IPS-18a (cell line): ENCODE results near the gene DDX4.
"Not testable (repeated sequence)": the region's sequence is repeated elsewhere in the genome, so short reads cannot be mapped to it uniquely, and the experiment has no call there.

Experiments
- H3K27ac ChIP-seq: one replicate; pipeline ENCODE4 v1.5.1; 2013; ENCODE audit warnings: low read length
- H3K27me3 ChIP-seq: one replicate; pipeline ENCODE4 v1.6.1; 2013; ENCODE audit warnings: mild to moderate bottlenecking, low read length; ENCODE audit not compliant: control insufficient read depth, insufficient read depth
- H3K36me3 ChIP-seq: one replicate; pipeline ENCODE4 v1.6.1; 2013; ENCODE audit warnings: low read depth, low read length; ENCODE audit not compliant: control insufficient read depth
- H3K4me1 ChIP-seq: one replicate; pipeline ENCODE4 v1.6.1; 2013; ENCODE audit warnings: low read depth, low read length; ENCODE audit not compliant: control insufficient read depth
- H3K4me3 ChIP-seq: one replicate; pipeline ENCODE4 v1.5.1; 2013; ENCODE audit warnings: low read length
- H3K9ac ChIP-seq: one replicate; pipeline ENCODE4 v1.6.1; 2013; ENCODE audit warnings: mild to moderate bottlenecking, low read length, moderate library complexity
- H3K9me3 ChIP-seq: one replicate; pipeline ENCODE4 v1.6.1; 2013; ENCODE audit warnings: low read depth, low read length; ENCODE audit not compliant: control insufficient read depth

DDX4 gene

DNA sequence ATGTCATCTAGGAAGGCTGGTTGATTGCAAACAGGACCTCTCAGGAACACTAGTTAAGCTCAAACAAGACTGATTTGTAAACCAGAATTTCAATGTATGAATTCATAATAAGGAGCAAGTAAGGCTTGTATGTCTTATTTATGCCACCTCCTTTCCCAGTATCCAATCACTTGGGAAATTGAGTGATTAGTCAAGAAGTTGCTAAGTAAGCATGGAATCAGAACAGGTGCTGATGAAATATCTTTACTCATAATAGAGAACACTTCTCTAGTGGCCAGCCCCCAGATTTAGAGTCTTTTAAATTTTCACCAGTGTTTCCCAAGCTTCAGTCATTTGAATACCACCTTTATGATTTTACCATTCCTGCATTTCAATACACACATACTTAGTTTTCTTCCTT lies 5.3 kb upstream of the DDX4 start:
- Histone ChIP-seq H3K36me3 (no peaks in the 10 kb centered on the region), H3K27me3 (no peaks in the 10 kb centered on the region), H3K27ac (no peak overlapping the region), H3K4me1 (no peaks in the 10 kb centered on the region), H3K9me3 (no peaks in the 10 kb centered on the region), H3K9ac (no peak overlapping the region), H3K4me3 (no peak overlapping the region)

DNA sequence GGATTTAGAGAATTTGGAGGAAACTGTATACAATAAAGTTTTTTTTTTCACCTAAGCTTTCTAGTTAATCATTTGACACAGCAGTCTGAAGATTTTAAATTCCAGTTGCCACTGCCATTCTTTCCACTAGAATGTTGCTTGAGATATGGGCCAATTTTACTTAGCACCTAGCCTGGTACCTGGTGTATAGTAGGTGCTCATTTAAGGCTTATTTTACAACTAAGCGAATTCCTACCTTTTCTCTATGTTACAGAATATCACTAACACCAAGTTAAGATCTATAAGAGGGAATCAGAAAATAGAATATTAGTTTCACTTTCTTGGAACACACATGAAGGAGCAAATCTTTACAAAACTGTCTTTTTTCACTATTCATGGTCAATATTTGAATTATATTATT lies 3.2 kb upstream of the DDX4 start:
- Histone ChIP-seq H3K27me3 (no peaks in the 10 kb centered on the region), H3K9me3 (no peaks in the 10 kb centered on the region), H3K9ac (no peak overlapping the region), H3K4me1 (no peaks in the 10 kb centered on the region), H3K36me3 (no peaks in the 10 kb centered on the region), H3K4me3 (no peak overlapping the region), H3K27ac (no peak overlapping the region)

DNA sequence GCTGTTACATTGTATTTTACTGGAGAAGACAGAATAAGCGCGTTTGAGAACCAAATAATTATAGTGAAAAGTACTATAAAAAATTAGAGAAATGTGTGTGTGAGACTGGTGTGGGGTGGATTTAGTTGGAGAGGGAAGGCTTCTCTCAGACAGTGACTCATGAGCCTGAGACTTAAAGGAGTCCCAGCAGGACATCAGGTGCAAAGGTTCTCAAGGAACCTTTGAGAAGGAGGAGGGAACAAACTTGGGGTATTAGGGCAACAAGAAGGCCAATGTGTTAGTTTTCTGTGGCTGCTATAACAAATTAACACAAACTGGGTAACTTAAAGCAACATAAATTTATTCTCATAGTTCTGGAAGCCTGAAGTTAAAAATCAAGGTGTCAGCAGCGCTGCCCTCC lies 4.9 kb downstream of the DDX4 start:
- Histone ChIP-seq H3K4me3 (no peak overlapping the region), H3K9me3 (no peaks in the 10 kb centered on the region), H3K27me3 (no peaks in the 10 kb centered on the region), H3K27ac (no peak overlapping the region), H3K36me3 (no peaks in the 10 kb centered on the region), H3K4me1 (no peaks in the 10 kb centered on the region), H3K9ac (no peak overlapping the region)

DNA sequence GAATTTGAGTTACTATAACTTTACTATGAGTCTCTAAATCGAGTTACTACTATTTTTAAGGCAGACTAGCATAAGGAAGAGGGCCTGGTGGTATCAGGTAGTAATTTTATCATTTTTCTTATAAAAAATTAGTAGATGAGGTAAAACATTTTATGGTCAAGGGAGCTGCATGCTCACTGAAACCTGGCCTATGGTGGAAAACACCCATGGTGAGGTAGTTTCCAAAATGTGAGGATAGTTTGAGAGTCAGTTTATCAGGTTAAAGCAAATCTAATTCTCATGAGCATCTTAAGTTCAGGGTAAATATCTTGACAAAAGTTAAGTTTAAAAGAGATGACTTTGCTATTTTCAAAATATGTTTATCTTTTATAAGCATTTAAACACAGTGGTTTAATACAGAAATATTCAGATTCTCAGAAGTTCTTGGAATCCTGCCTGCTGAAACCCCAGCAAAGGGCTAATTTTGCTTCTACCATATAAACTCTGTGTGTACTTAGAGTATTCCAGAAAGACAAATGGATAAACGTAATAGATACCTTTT lies 10.0 kb downstream of the DDX4 start:
- no peaks in the 10 kb centered on the region for H3K27me3 ChIP-seq
- no peak overlapping the region for H3K27ac ChIP-seq
- no peak overlapping the region for H3K4me3 ChIP-seq
- H3K9me3 ChIP-seq: no peaks in the 10 kb centered on the region
- H3K9ac ChIP-seq: no peak overlapping the region
- no peaks in the 10 kb centered on the region for H3K36me3 ChIP-seq
- H3K4me1 ChIP-seq: no peaks in the 10 kb centered on the region

DNA sequence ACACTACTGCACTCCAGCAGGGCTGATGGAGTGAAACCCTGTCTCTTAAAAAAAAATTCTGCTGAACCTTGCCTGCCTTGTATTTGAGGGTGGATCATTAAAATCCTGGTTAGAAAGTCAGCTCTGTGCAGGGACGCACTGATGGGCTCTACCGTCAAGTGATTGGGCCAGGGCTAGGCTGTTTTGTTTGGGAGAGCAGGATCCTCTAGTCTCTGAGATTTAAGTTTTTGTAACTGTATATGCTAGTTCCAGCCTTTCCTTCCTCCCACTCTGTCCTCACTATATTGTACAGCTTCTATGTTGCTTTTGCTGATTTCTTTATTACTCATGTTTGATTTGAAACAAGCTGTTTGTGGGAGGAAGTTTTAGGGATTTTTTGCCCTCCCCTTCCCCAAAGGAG lies 11.5 kb downstream of the DDX4 start:
- Histone ChIP-seq H3K4me1 (no peaks in the 10 kb centered on the region), H3K36me3 (no peaks in the 10 kb centered on the region), H3K9ac (no peak overlapping the region), H3K27ac (no peak overlapping the region), H3K27me3 (no peaks in the 10 kb centered on the region), H3K9me3 (no peaks in the 10 kb centered on the region), H3K4me3 (no peak overlapping the region)

DNA sequence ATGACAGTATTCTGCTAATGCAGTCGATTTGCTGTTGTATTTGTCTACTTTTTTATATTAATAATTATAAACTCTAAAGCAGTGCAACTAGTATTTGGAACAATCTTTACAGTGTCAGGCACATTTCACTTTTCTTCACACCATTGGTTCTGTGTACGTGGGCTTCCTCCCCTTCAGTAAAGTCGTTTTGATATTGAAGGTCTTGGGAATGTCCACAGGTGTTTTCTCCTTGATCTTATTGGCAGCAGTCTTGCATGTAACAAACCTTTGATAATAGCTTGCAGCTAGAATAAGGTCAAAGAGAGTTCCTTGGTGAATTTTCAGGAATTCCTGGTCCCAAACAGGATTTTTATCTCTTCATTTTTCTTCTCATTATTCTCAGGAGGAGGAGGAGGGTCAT lies 12.2 kb downstream of the DDX4 start:
- Histone ChIP-seq H3K4me3 (no peak overlapping the region), H3K9ac (no peak overlapping the region)

DNA sequence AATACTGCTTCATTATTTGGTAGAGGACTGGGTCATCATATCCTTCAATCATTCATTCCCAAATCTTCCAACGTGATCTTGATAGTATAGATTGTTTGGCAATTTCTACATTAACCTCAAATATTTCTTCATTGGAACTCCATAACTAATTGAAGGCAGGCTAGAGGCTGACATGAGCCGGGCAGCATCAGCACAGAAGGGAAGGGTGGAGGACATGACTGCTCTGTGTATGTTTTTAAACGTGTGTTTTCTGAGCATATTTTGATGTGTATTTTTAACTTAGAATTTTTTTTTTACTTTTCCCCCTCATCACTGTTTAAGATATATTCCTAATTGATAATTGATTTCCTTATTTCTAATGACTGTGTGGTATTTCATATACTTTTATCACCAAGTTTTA lies 12.6 kb downstream of the DDX4 start:
- Histone ChIP-seq H3K27me3 (no peaks in the 10 kb centered on the region), H3K27ac (no peak overlapping the region), H3K9ac (no peak overlapping the region), H3K36me3 (no peaks in the 10 kb centered on the region), H3K4me1 (no peaks in the 10 kb centered on the region), H3K4me3 (no peak overlapping the region), H3K9me3 (no peaks in the 10 kb centered on the region)

More for the DNA sequence above, 12.2 kb downstream of the DDX4 start:
- H3K4me1 ChIP-seq: no peaks in the 10 kb centered on the region
- H3K27me3 ChIP-seq: no peaks in the 10 kb centered on the region
- no peaks in the 10 kb centered on the region for H3K9me3 ChIP-seq
- H3K36me3 ChIP-seq: no peaks in the 10 kb centered on the region
- H3K27ac ChIP-seq: no peak overlapping the region

DNA sequence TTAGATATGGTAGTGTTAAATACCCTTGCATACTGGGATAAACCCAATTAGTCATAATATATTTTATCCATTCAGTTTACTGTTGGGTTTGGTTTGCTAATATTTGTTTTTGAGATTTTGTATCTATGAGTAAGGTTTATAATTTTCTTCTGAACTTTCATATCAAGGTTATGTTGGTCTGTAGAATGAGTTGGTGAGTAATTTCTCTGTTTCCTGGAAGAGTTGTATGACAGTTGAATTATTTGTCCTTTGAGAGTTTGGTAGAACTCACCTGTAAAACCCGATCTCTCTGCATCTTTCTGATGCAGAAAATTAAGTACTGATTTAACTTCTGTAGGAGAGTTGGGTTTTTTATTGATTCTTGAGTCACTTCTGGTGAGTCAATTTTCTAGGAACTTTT lies 20.4 kb downstream of the DDX4 start:
- Histone ChIP-seq H3K9me3 (no peaks in the 10 kb centered on the region), H3K4me3 (no peak overlapping the region), H3K27me3 (no peaks in the 10 kb centered on the region), H3K4me1 (no peaks in the 10 kb centered on the region), H3K36me3 (no peaks in the 10 kb centered on the region), H3K27ac (no peak overlapping the region), H3K9ac (no peak overlapping the region)

DNA sequence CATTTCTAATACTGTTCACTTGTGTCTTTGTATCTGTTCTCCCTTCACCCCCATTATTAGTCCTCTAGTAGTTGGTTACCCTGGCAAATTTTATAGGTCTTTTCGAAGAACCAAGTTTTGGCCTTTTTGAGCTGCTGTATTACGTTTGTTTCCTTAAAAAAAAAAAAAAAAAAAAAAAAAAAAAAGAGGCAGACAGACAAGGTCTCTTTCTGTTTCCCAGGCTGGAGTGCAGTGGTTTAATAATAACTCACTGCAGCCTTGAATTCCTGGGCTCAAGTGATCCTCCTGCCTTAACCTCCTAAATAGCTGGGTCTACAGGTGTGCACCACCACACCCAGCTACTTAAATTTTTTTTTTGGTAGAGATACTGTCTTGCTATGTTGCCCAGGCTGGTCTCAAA lies 20.9 kb downstream of the DDX4 start:
- H3K9ac ChIP-seq: no peak overlapping the region
- H3K27me3 ChIP-seq: no peaks in the 10 kb centered on the region

DNA sequence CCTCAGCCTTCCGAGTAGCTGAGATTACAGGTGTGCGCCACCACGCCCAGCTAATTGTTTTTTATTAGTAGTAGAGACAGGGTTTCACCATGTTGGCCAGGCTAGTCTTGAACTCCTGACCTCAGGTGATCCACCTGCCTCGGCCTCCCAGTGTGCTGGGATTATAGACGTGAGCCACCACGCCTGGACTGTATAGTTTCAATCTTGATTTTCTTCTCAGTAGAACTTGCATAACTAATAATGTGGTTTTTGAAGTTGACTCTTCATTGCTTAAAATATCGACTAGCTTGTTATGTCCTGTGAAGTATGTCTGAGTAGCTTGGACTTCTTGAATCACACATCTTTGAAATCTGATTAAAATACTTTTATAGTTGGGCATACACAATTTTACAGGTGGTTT lies 23.9 kb downstream of the DDX4 start:
- not testable (repeated sequence) for H3K9ac ChIP-seq, H3K27me3 ChIP-seq, H3K27ac ChIP-seq, H3K4me1 ChIP-seq, H3K36me3 ChIP-seq, H3K9me3 ChIP-seq, H3K4me3 ChIP-seq

More for the DNA sequence above, 20.9 kb downstream of the DDX4 start:
- Histone ChIP-seq H3K4me3 (no peak overlapping the region), H3K4me1 (no peaks in the 10 kb centered on the region), H3K27ac (no peak overlapping the region), H3K36me3 (no peaks in the 10 kb centered on the region), H3K9me3 (no peaks in the 10 kb centered on the region)

DNA sequence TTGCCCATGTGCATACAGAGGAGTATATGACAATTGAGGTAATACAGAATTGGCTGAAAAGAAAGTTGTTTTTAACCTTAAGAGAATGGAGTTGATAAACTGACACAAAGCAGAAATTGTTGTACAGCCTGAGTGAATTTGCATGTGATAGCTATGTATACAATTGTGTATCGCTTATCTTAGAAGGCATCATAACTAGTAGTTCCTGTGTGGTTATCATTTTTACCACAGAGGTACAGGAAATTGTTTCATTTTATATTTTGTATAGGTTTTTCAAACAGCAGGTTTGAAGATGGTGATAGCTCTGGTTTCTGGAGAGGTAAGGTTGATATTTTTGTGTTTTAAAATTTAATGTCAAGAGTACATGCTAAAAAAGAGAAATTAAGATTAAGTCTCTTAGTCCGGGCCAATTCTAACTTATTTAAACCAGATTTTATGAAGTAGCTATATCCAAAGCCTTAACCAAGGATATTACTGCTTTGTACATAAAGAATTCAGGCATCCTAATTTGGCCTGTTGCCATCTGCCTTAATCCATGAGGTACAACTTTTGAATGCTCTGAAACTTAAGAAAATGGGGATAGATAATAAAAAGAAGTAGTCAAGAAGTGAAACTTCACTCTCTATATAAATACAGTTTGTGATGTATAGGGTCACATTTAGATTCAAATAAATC lies 26.0 kb downstream of the DDX4 start:
- no peak overlapping the region for H3K4me3 ChIP-seq
- no peaks in the 10 kb centered on the region for H3K4me1 ChIP-seq
- H3K9ac ChIP-seq: no peak overlapping the region
- no peaks in the 10 kb centered on the region for H3K36me3 ChIP-seq
- no peaks in the 10 kb centered on the region for H3K27me3 ChIP-seq
- H3K9me3 ChIP-seq: no peaks in the 10 kb centered on the region
- H3K27ac ChIP-seq: no peak overlapping the region

DNA sequence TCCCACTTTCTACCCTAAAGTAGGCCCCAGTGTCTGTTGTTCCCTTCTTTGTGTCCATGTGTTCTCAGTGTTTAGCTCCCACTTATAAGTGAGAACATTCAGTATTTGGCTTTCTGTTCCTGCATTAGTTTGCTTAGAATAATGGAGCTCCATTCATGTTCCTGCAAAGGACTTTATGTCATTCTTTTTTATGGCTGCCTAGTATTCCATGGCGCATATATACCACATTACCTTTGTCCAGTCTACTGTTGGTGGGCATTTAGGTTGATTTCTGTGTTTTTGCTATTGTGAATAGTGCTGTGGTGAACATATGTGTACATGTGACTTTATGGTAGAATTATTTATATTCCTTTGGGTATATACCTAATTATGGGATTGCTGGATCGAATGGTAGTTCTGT lies 30.4 kb downstream of the DDX4 start:
- peaks cover 17% of the 10 kb centered on the region for H3K4me1 ChIP-seq
- no peaks in the 10 kb centered on the region for H3K9me3 ChIP-seq
- no peak overlapping the region for H3K4me3 ChIP-seq
- H3K27ac ChIP-seq: no peak overlapping the region
- H3K9ac ChIP-seq: no peak overlapping the region
- no peaks in the 10 kb centered on the region for H3K27me3 ChIP-seq
- H3K36me3 ChIP-seq: no peaks in the 10 kb centered on the region
